ENCODE data around the gene SGSM2. TPM values are rescaled to one million over a fixed set of nuclear protein-coding genes. Genes with fewer than 3 reads are reported as not detected.

SGSM2 gene
- total and polyA plus RNA-seq, 2 donors (not counting 1 experiment from before 2014, with no cell fraction given) = 139 to 181 TPM

DNA sequence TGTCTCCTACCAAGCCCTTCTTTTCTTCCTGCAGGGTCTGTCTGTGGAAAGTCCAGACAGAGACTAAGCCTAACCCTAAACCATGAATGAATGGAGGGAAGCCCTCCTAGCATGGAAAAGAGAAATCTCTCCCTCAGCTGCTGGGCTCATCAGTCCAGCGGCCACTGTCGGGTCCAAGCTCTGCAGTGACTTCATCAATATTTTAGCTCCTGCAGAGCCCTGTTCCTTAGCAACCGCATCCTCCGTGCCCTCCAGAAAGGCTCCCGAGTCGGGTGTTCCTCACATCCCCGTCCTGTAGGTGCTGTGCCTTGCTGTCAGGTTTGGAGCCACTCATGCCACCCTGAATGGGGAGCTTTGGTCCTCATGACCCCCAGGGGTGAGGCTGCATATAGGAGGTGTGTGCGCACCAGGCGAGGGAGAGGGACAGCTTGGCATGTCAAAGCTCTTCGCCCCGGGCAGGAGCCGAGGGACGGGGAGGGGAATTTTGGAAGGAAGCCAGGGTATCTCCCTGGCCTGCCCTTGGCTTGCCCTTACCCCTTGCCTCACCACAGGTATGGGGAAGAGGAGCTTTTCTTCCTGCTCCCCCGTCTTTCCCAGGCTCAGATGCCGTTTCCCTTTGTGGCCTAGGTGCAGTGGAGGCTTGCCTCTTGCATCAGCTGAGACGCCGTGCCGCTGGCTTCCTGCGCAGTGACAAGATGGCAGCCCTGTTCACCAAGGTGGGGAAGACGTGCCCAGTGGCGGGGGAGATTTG, 23.9 kb downstream of the SGSM2 start:
- no peaks in the 10 kb centered on the region for H3K4me1 ChIP-seq (ENCODE audit: control insufficient read depth in 2 of 2, insufficient read depth in 2 of 2, low read length in 2 of 2)
- POLR2A ChIA-PET = no interaction called here
- 97% methylated on average over 15 of the region's 21 CpGs for WGBS (ENCODE audit: insufficient coverage)
- TF ChIP-seq EZH2 (IDR thresholded peaks at IDR 0.05; ENCODE audit: borderline replicate concordance, insufficient read depth, low read depth, low read length, poor library complexity, severe bottlenecking) = no peak
- TF ChIP-seq, protein P1, sequence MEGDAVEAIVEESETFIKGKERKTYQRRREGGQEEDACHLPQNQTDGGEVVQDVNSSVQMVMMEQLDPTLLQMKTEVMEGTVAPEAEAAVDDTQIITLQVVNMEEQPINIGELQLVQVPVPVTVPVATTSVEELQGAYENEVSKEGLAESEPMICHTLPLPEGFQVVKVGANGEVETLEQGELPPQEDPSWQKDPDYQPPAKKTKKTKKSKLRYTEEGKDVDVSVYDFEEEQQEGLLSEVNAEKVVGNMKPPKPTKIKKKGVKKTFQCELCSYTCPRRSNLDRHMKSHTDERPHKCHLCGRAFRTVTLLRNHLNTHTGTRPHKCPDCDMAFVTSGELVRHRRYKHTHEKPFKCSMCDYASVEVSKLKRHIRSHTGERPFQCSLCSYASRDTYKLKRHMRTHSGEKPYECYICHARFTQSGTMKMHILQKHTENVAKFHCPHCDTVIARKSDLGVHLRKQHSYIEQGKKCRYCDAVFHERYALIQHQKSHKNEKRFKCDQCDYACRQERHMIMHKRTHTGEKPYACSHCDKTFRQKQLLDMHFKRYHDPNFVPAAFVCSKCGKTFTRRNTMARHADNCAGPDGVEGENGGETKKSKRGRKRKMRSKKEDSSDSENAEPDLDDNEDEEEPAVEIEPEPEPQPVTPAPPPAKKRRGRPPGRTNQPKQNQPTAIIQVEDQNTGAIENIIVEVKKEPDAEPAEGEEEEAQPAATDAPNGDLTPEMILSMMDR (IDR thresholded peaks at IDR 0.05) = no peak
- H3K4me3 ChIP-seq (ENCODE audit: control extremely low read depth in 1 of 5, extremely low read depth in 1 of 5, insufficient read depth in 1 of 5, low read depth in 2 of 5, low read length in 4 of 5) = no peak overlapping the region
- Mint-ChIP-seq H3K4me1 (no peaks in the 10 kb centered on the region), H3K27ac (no peak overlapping the region), H3K27me3 (no peaks in the 10 kb centered on the region), H3K4me3 (no peak overlapping the region), H3K9me3 (ENCODE audit: insufficient read depth) (no peaks in the 10 kb centered on the region)
- H3K4me2 ChIP-seq (replicated peaks; ENCODE audit: low read depth, low read length, poor library complexity, severe bottlenecking) = no peak overlapping the region
- DNase-seq = no peak
- H3K27ac ChIP-seq (ENCODE audit: low read length in 2 of 2) = no peak overlapping the region
- ATAC-seq (ENCODE audit: low read depth) = no peak
- no peak overlapping the region for H3K9ac ChIP-seq (ENCODE audit: low read length)
- no peaks in the 10 kb centered on the region for H3K9me3 ChIP-seq (ENCODE audit: control extremely low read depth in 1 of 3, control insufficient read depth in 2 of 3, insufficient read depth in 1 of 3, low read length in 2 of 3)
- peaks cover 0 to 17% of the 10 kb centered on the region in 2 experiments for H3K36me3 ChIP-seq (replicated peaks in 1 of 2; ENCODE audit: control extremely low read depth in 1 of 2, control insufficient read depth in 1 of 2, extremely low read depth in 1 of 2, insufficient read depth in 2 of 2, low read length in 1 of 2)
- H3K79me2 ChIP-seq (ENCODE audit: control insufficient read depth, insufficient read depth, low read length) = no peaks in the 10 kb centered on the region
- H4K20me1 ChIP-seq (ENCODE audit: control insufficient read depth, insufficient read depth, low read length, poor library complexity, severe bottlenecking) = peaks cover 6% of the 10 kb centered on the region
- intact Hi-C loops (cut with micrococcal nuclease) = no loop called here
- no peak overlapping the region for H2AFZ ChIP-seq (ENCODE audit: insufficient read depth, low read depth, low read length, poor library complexity, severe bottlenecking)
- H3K27me3 ChIP-seq (replicated peaks in 1 of 4; ENCODE audit: control extremely low read depth in 1 of 4, control insufficient read depth in 3 of 4, insufficient read depth in 4 of 4, low read length in 3 of 4) = no peaks in the 10 kb centered on the region
- CTCF ChIA-PET = interaction anchor here (1.5 kb wide), 1 partner anchor 22 kb away, joined by 6 read pairs; no protein-coding TSS in a partner anchor

DNA sequence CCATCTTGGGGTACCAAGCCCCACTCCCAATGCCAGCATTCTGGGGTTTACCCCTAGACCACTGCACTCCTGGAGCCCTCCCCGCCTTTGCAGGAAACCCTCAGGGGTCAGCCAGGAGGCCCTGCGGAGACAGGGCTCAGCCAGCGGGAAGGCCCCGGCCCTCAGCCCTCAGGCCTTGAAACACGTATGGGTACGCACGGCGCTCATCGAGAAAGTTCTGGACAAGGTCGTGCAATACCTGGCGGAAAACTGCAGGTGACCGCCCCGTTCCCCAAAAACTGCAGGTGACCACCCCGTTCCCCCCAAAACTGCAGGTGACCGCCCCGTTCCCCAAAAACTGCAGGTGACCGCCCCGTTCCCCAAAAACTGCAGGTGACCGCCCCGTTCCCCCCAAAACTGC, 24.7 kb downstream of the SGSM2 start:
- Histone ChIP-seq H3K9ac (ENCODE audit: low read length) (no peak overlapping the region), H4K20me1 (ENCODE audit: control insufficient read depth, insufficient read depth, low read length, poor library complexity, severe bottlenecking) (peaks cover 3% of the 10 kb centered on the region), H3K36me3 (replicated peaks in 1 of 2; ENCODE audit: control extremely low read depth in 1 of 2, control insufficient read depth in 1 of 2, extremely low read depth in 1 of 2, insufficient read depth in 2 of 2, low read length in 1 of 2) (peaks cover 0 to 17% of the 10 kb centered on the region in 2 experiments), H3K4me1 (ENCODE audit: control insufficient read depth in 2 of 2, insufficient read depth in 2 of 2, low read length in 2 of 2) (no peaks in the 10 kb centered on the region), H3K4me3 (ENCODE audit: control extremely low read depth in 1 of 5, extremely low read depth in 1 of 5, insufficient read depth in 1 of 5, low read depth in 2 of 5, low read length in 4 of 5) (no peak overlapping the region), H3K27ac (ENCODE audit: low read length in 2 of 2) (no peak overlapping the region), H3K79me2 (ENCODE audit: control insufficient read depth, insufficient read depth, low read length) (no peaks in the 10 kb centered on the region), H3K27me3 (replicated peaks in 1 of 4; ENCODE audit: control extremely low read depth in 1 of 4, control insufficient read depth in 3 of 4, insufficient read depth in 4 of 4, low read length in 3 of 4) (no peaks in the 10 kb centered on the region), H3K4me2 (replicated peaks; ENCODE audit: low read depth, low read length, poor library complexity, severe bottlenecking) (no peak overlapping the region), H3K9me3 (ENCODE audit: control extremely low read depth in 1 of 3, control insufficient read depth in 2 of 3, insufficient read depth in 1 of 3, low read length in 2 of 3) (no peaks in the 10 kb centered on the region), H2AFZ (ENCODE audit: insufficient read depth, low read depth, low read length, poor library complexity, severe bottlenecking) (no peak overlapping the region)
- CTCF ChIA-PET = no interaction called here
- POLR2A ChIA-PET = no interaction called here
- DNase-seq (no peak), ATAC-seq (ENCODE audit: low read depth) (no peak)
- 99% methylated on average over 20 of the region's 20 CpGs for WGBS (ENCODE audit: insufficient coverage)
- Mint-ChIP-seq H3K27me3 (no peaks in the 10 kb centered on the region), H3K4me1 (no peaks in the 10 kb centered on the region), H3K9me3 (ENCODE audit: insufficient read depth) (no peaks in the 10 kb centered on the region), H3K4me3 (no peak overlapping the region), H3K27ac (no peak overlapping the region)
- intact Hi-C loops (cut with micrococcal nuclease) = no loop called here
- TF ChIP-seq, protein P1 (IDR thresholded peaks at IDR 0.05) = no peak
- no peak for TF ChIP-seq EZH2 (IDR thresholded peaks at IDR 0.05; ENCODE audit: borderline replicate concordance, insufficient read depth, low read depth, low read length, poor library complexity, severe bottlenecking)
